ENCODE data around the gene ATMIN. TPM values are rescaled to one million over a fixed set of nuclear protein-coding genes. Genes with fewer than 3 reads are reported as not detected.

ATMIN gene
- total RNA-seq, 1 experiment from 2014 or later, result 66.6 TPM

GRCh38 chr16:81096715-81097208 is 61.1 kb downstream of the ATMIN start:
- no peak overlapping the region for H3K9ac ChIP-seq (ENCODE audit: extremely low read depth, insufficient read length, low read length)
- peaks cover 5% of the 10 kb centered on the region; the same call in 1 of the 2 replicates for H3K79me2 ChIP-seq (ENCODE audit: insufficient read depth, low read length)
- WGBS (ENCODE audit: extremely low coverage, insufficient read length, low lambda C conversion rate), result no CpG with 5 or more reads among the region's 8 CpGs
- H3K23me2 ChIP-seq (ENCODE audit: insufficient read length, low read depth, low read length, poor library complexity, severe bottlenecking), result no peaks in the 10 kb centered on the region
- no peak overlapping the region for H4K5ac ChIP-seq (ENCODE audit: insufficient read length, low read depth, low read length)
- no peak for TF ChIP-seq CTCF (conservative IDR thresholded peaks at IDR 0.05)
- no peaks in the 10 kb centered on the region for H3K9me3 Mint-ChIP-seq
- H3K56ac ChIP-seq (ENCODE audit: insufficient read length, low read depth, low read length), result no peak overlapping the region
- H2BK20ac ChIP-seq (ENCODE audit: low read depth, low read length, poor library complexity, severe bottlenecking), result no peak overlapping the region
- H3K36me3 Mint-ChIP-seq (ENCODE audit: insufficient read depth in 1 of 3, low read depth in 3 of 3), result peaks cover 2 to 16% (median 7%) of the 10 kb centered on the region in 3 experiments; a peak in 6 of 7 replicates
- H3T11ph ChIP-seq (ENCODE audit: low read length), result no peak overlapping the region
- no peak overlapping the region for H2AK5ac ChIP-seq (ENCODE audit: insufficient read length, low read length)
- H3K14ac ChIP-seq (ENCODE audit: insufficient read depth, low read length), result no peak overlapping the region
- H3K4me3 Mint-ChIP-seq, result peak overlapping the region; percentile 57 to 75; a peak in 4 of 5 replicates
- no peak overlapping the region for H3K4ac ChIP-seq (ENCODE audit: low read depth, low read length)
- no peak overlapping the region for H4K8ac ChIP-seq (replicated peaks; ENCODE audit: insufficient read length, low read depth, low read length)
- peak overlapping the region; percentile 88 for H2AFZ ChIP-seq (ENCODE audit: low read length)
- H3K27ac Mint-ChIP-seq, result no peak overlapping the region; a peak in 1 of 7 replicates
- H2BK15ac ChIP-seq (ENCODE audit: low read depth, low read length), result no peak overlapping the region
- no peak overlapping the region for H2BK5ac ChIP-seq (ENCODE audit: insufficient read length, low read length)
- DNase-seq, result no peak
- no peaks in the 10 kb centered on the region; the same call in 1 of the 2 replicates for H3K27me3 Mint-ChIP-seq (ENCODE audit: low read depth)
- no peak overlapping the region for H2BK12ac ChIP-seq (ENCODE audit: insufficient read length, low read depth, low read length)
- H3K4me1 Mint-ChIP-seq, result peaks cover 4 to 14% of the 10 kb centered on the region in 2 experiments
- H3K23ac ChIP-seq (ENCODE audit: insufficient read length, low read depth, low read length), result no peak overlapping the region
- peak overlapping the region; percentile 43 for H3K4me2 ChIP-seq (ENCODE audit: insufficient read depth, insufficient read length, low read length)
- H3K27ac ChIP-seq (ENCODE audit: insufficient read length, low read depth, low read length), result no peak overlapping the region
- no peaks in the 10 kb centered on the region for H3K79me1 ChIP-seq (ENCODE audit: insufficient read depth, low read depth, low read length, poor library complexity, severe bottlenecking)
- no peak overlapping the region for H2BK120ac ChIP-seq (ENCODE audit: low read depth, low read length, poor library complexity, severe bottlenecking)
- H3K27me3 ChIP-seq (ENCODE audit: insufficient read depth, low read length), result no peaks in the 10 kb centered on the region
- no peaks in the 10 kb centered on the region for H4K20me1 ChIP-seq (ENCODE audit: control insufficient read depth, insufficient read depth, insufficient read length)
- no peak overlapping the region for H3K18ac ChIP-seq (ENCODE audit: insufficient read length, low read depth, low read length)
- no peaks in the 10 kb centered on the region for H3K9me3 ChIP-seq (ENCODE audit: control insufficient read depth, low read depth, low read length)
- H3K4me1 ChIP-seq (ENCODE audit: insufficient read depth, low read length), result no peaks in the 10 kb centered on the region
- H4K91ac ChIP-seq (ENCODE audit: insufficient read length, low read depth, low read length), result no peak overlapping the region

Other genes starting within 250 kb of the ATMIN start
- gene CDYL2, start 231.2 kb upstream of the ATMIN start, total RNA-seq (2021), result 4.2 and 5.4 TPM in 2 replicates
- 64.2 and 65.7 TPM in 2 replicates for gene CMC2, start 29.0 kb upstream of the ATMIN start, total RNA-seq (2021)
- gene CENPN, start 28.6 kb upstream of the ATMIN start, total RNA-seq (2021), result 78.6 and 83.2 TPM in 2 replicates
- 0.86 and 2.0 TPM in 2 replicates for gene C16orf46, start 41.4 kb downstream of the ATMIN start, total RNA-seq (2021)
- gene GCSH, start 60.6 kb downstream of the ATMIN start, total RNA-seq (2021), result 85.9 and 87.4 TPM in 2 replicates
- gene BCO1, start 202.8 kb downstream of the ATMIN start, total RNA-seq (2021), result not detected in 2 replicates

Measured in H9 (cell line).